Umbilical cord (tissue), 2 donors: ENCODE data around the gene U2AF1L4. TPM values are rescaled to one million over a fixed set of nuclear protein-coding genes. Genes with fewer than 3 reads are reported as not detected.

Experiments
- DNase-seq: peaks from one replicate; pipeline ENCODE4 v3.0.0-alpha.2; 2015; ENCODE audit warnings: low spot score
- total RNA-seq: library from RNA; depleted of rRNA; stranded (reverse); fragments of >200 nt; gene quantifications from one replicate; pipeline ENCODE4 v1.2.3, GENCODE V29; 2014; ENCODE audit warnings: low replicate concordance; ENCODE audit not compliant: insufficient read depth

The U2AF1L4 gene
- total RNA-seq, 1 donor from 2014 or later: not detected

GRCh38 chr19:35742121-35742724 is 3.0 kb downstream of the U2AF1L4 start, which contains the start of gene IGFLR1:
IGFLR1 (minus strand) TSS chr19:35742452; CDS start chr19:35741180, 1,272 bp downstream.
- peak; percentile 32 for DNase-seq

- DNase-seq: no peak
Measured at GRCh38 chr19:35741203-35741515, 4.1 kb downstream of the U2AF1L4 start.

GRCh38 chr19:35740423-35741202 is 4.6 kb downstream of the U2AF1L4 start:
- DNase-seq: peak; percentile 99

- no peak for DNase-seq
Measured at GRCh38 chr19:35740108-35740422, 5.2 kb downstream of the U2AF1L4 start.

GRCh38 chr19:35739275-35740107 is 5.7 kb downstream of the U2AF1L4 start:
- no peak for DNase-seq

GRCh38 chr19:35738887-35739229 is 6.4 kb downstream of the U2AF1L4 start:
- no peak for DNase-seq

GRCh38 chr19:35738021-35738886 is 7.0 kb downstream of the U2AF1L4 start:
- DNase-seq: no peak

GRCh38 chr19:35736913-35737886 is 8.0 kb downstream of the U2AF1L4 start:
- DNase-seq: no peak

- no peak for DNase-seq
Measured at GRCh38 chr19:35734889-35735288, 10.3 kb downstream of the U2AF1L4 start.

GRCh38 chr19:35734273-35734672 is 10.9 kb downstream of the U2AF1L4 start:
- DNase-seq: no peak

- DNase-seq: no peak
Measured at GRCh38 chr19:35733180-35734125, 11.8 kb downstream of the U2AF1L4 start.

- DNase-seq: no peak
Measured at GRCh38 chr19:35732540-35733179, 12.6 kb downstream of the U2AF1L4 start.

- no peak for DNase-seq
Measured at GRCh38 chr19:35731779-35732405, 13.3 kb downstream of the U2AF1L4 start.

- no peak for DNase-seq
Measured at GRCh38 chr19:35731353-35731752, 13.9 kb downstream of the U2AF1L4 start.

- no peak for DNase-seq
Measured at GRCh38 chr19:35730326-35730725, 14.9 kb downstream of the U2AF1L4 start.

GRCh38 chr19:35729763-35730162 is 15.5 kb downstream of the U2AF1L4 start:
- no peak for DNase-seq

- DNase-seq: no peak
Measured at GRCh38 chr19:35729021-35729420, 16.2 kb downstream of the U2AF1L4 start.

GRCh38 chr19:35727956-35728706 is 17.1 kb downstream of the U2AF1L4 start:
- DNase-seq: no peak
